ENCODE data around the gene PLCB3. TPM values are rescaled to one million over a fixed set of nuclear protein-coding genes. Genes with fewer than 3 reads are reported as not detected.

The PLCB3 gene
- total RNA-seq: 10 to 100 TPM; 13.6 to 14.4 TPM
- long read RNA-seq, partial matches to known transcripts: 1 of 1 reads
- long read RNA-seq, other reads (novel, unspliced or antisense): 0 of 1 reads

DNA sequence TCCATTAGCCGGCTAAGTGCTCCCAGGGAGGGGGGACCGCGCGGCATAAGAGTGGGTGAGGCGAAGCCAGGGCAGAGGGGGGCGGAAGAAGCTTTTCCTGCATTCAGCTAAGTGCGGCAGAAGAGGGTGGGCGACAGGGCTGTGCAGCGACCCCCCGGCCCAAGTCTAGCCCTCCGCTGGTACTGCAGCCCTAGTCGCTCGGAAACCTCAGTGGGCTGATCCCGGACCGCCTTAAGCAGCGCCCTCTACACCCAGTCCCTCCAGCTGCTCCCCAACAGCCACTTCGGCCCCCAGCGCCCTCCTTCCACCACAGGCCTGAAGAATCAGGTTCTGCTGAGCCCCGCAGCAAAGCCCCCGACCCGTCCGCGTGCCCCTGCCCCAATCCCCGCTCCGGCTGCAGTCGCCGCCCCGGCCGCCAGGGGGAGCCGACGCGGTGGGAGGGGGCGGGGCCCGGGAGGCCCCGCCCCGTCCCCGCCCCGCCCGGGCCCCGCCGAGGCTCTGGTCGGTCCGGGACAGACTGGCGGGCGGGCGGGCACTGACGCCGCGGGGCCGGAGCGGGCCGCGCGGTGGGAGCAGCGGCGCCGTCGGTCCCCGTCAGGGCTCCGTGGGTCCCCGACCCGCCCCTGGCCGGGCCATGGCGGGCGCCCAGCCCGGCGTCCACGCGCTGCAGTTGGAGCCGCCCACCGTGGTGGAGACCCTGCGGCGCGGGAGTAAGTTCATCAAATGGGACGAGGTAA is at the start of gene PLCB3:
Gene PLCB3, plus strand, starts transcription at position 515 of the 737 bp plus-strand sequence. Its CDS starts 120 bp downstream, at position 635.
- intact Hi-C loops (cut with DNase I): loop anchor here in 1 of 2 donors (5.0 kb wide), 1 partner anchor 51 kb away; the partner anchor contains the start of gene CATSPERZ
- ATAC-seq: peak; percentile 57 to 77

DNA sequence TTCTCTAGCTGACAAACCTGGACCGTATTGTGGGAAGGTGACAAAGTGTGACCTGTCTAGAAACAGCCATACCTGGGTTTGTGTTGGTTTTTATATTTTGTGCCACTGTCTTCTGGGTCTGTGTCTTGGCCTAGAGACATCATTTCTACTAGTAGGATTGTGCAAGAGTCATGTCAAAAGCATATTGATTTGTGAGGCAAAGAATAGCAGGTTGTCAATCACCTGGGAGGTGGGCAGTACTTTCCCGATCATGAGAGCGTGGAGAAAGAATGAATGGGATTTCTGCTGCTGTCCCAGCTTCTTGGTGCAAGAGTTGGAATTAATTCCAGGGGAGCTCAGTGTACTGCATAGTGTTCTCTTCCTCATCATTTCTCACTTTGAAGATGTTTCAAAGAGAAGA is 49.8 kb upstream of the PLCB3 start:
- DNase-seq (no peak), ATAC-seq (no peak)
- intact Hi-C loops (cut with DNase I): loop anchor here (5.0 to 10.0 kb wide), 2 partner anchors 101 to 103 kb away; partner anchors contain the start of genes CATSPERZ (in 2 of the 2) and ESRRA (in 1 of the 2)

More for the DNA sequence above, at the start of gene PLCB3:
- no peak for DNase-seq

DNA sequence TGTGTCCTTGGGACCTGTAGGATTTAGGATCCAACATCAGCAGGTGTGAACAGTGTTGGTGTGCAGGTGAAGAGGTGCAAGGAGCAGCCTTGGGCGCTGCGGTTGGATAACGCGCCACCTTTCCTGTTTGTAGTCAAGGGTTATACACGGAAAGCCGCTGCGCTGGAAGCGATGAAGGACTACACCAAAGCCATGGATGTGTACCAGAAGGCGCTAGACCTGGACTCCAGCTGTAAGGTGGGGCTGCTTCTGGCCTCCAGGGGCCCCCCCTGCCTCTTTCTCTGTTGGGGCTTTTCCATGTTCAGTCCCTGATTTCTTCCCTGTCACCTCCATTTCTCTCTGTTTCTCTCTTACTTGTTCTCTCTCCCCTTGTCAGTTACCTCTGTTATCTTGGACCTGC is 48.3 kb upstream of the PLCB3 start:
- no peak for ATAC-seq
- intact Hi-C loops (cut with DNase I): loop anchor here (5.0 to 10.0 kb wide), 2 partner anchors 99 to 102 kb away; partner anchors contain the start of genes CATSPERZ (in 2 of the 2) and ESRRA (in 1 of the 2)
- DNase-seq: no peak

DNA sequence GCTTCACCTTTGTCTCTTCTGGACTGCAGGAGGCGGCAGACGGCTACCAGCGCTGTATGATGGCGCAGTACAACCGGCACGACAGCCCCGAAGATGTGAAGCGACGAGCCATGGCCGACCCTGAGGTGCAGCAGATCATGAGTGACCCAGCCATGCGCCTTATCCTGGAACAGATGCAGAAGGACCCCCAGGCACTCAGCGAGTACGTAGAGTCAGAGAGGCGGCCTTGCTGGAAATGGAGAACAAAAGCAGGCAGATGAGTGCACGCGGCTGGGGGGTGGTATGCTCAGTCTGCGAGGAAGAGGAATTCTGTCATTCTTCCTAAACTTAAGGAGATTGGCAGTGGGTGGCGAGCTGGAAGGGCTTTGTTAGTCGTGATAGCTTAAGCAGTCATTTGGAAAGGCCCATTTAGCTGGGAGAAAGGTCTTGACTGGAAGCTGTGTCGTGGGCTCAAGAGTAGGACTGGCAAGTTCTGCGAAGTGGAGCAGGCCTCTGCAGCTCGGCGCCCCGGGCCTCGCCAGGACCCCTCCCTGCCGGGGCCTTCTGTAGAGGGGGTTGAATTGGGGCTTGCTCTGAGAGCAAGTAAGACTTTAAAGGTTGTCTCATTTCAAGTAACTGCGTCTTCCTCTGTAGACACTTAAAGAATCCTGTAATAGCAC is 47.8 kb upstream of the PLCB3 start:
- intact Hi-C loops (cut with DNase I): loop anchor here (5.0 to 10.0 kb wide), 2 partner anchors 99 to 101 kb away; partner anchors contain the start of genes CATSPERZ (in 2 of the 2) and ESRRA (in 1 of the 2)
- no peak for ATAC-seq

DNA sequence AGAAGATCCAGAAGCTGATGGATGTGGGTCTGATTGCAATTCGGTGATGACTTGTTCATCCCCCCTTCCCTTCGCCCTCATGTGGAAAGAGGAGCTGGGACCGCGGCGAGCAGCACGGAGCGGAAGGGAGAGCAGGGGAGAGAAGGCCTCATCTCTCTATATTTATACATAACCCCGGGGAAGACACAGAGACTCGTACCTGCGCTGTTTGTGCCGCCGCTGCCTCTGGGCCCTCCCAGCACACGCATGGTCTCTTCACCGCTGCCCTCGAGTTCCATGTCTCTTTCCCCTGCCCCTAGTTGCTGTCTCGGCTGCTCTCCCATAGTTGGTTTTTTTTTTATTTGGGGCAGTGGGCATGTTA is 47.3 kb upstream of the PLCB3 start:
- intact Hi-C loops (cut with DNase I): loop anchor here (5.0 to 10.0 kb wide), 2 partner anchors 98 to 101 kb away; partner anchors contain the start of genes CATSPERZ (in 2 of the 2) and ESRRA (in 1 of the 2)
- DNase-seq: no peak
- ATAC-seq: no peak

More for the DNA sequence above, 47.8 kb upstream of the PLCB3 start:
- DNase-seq: no peak

DNA sequence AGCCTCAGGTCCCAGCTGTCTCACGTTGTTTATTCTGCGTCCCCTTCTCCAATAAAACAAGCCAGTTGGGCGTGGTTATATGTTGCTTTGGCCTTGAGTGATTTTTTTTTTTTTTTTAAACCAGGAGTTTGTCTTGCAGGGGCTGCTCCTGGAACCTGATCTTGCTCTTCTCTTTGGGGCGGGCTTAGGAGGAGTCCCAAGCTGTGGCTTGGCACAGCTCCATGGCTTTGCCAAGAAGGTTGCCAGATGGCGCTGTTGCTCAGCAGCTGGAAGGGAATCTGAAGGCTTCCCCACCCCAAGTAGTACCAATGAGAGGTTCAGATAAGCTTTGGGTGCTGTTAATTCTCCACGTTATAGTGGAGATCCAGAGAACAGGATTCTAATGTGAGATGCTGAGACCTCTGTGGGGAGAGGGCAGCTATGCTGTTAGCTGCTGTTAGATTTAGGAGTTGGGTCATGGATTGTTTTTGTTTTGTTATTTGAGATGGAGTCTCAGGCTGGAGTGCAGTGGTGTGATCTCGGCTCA is 46.8 kb upstream of the PLCB3 start:
- peak; percentile 41 to 70 for ATAC-seq
- DNase-seq: peak; percentile 89
- intact Hi-C loops (cut with DNase I): loop anchor here (5.0 to 10.0 kb wide), 2 partner anchors 98 to 100 kb away; partner anchors contain the start of genes CATSPERZ (in 2 of the 2) and ESRRA (in 1 of the 2)

DNA sequence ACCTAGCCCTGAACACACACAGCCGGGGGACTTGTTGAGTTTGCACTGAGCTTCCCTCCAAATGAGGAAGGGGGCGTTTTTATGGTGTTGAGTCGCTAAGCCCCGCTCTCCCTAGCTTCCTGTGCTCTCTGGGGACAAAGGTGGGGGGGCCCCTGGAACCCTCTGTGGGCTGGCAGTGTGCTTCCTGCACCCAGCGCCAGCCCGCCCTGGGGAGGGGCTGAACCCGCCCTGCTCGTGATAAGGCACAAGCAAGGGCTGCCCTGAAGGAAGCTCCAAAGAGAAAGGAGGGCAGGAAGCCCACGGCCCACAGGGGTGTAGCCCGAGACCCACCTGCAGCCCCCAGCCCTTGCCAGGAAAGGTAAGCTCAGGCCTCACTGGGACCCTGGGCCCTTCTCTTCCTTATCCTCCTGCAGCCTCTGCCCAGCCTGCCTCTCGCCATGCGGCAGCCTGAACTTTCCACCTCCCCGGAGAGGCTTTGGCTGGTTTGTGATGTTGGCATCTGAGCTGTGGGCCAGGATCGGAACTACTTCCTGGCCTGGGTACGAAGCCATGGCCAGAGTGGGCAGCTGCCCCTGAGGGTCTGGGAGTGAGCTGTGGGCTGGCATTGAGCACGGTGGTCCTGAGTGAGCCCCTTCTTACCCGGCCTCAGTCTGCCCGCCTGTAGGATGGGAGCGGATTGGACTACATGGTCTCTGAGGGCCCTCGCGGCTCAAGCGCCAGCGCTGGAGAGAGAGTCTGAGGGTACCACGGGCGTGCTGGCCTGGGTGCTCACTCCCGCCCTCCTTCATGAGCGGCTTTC is 44.7 kb upstream of the PLCB3 start, which contains the start of gene FERMT3:
Gene FERMT3, plus strand, starts transcription at position 265 of the 799 bp plus-strand sequence. CDS start 644 bp downstream, outside the sequence.
- intact Hi-C loops (cut with DNase I): loop anchor here in 1 of 2 donors (10.0 kb wide), 1 partner anchor 98 kb away; the partner anchor contains the start of genes CATSPERZ and ESRRA
- DNase-seq (peak; percentile 81), ATAC-seq (peak; percentile 45 to 54)

DNA sequence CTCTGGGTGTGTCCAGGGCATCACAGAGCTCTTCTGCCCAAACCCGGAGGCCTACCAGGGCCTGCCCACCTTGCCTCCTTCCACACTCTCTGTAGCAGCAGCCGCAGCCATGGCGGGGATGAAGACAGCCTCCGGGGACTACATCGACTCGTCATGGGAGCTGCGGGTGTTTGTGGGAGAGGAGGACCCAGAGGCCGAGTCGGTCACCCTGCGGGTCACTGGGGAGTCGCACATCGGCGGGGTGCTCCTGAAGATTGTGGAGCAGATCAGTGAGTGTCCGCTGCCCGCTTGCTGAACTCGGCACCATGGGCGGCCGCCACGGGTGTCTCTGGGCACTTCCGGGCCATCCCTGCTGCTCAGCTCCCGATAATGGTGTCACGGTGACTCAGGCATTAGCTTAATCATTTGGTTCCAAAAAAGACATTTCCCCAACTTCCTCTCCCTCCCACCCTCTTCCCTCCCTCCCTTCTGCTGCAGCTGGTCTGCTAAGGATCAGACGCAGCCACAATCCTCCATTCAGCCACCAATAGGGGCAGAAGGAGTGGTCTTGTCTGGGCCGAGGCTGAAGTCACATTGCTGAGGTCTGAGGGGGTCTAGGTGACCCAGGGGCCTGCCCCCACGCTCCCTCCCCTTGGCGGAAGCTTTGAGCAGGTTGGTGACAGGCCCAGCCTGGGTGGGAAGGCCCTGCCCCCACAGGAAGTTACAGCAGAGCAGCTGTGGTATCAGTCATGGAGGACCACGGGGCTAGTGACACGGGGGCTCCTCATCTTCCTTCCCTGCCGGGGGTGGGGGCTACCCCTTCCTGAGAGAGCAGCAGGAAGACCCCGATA is 43.9 kb upstream of the PLCB3 start:
- intact Hi-C loops (cut with DNase I): loop anchor here in 1 of 2 donors (10.0 kb wide), 1 partner anchor 97 kb away; the partner anchor contains the start of genes CATSPERZ and ESRRA
- ATAC-seq (peak; percentile 63 to 67), DNase-seq (peak; percentile 81)

DNA sequence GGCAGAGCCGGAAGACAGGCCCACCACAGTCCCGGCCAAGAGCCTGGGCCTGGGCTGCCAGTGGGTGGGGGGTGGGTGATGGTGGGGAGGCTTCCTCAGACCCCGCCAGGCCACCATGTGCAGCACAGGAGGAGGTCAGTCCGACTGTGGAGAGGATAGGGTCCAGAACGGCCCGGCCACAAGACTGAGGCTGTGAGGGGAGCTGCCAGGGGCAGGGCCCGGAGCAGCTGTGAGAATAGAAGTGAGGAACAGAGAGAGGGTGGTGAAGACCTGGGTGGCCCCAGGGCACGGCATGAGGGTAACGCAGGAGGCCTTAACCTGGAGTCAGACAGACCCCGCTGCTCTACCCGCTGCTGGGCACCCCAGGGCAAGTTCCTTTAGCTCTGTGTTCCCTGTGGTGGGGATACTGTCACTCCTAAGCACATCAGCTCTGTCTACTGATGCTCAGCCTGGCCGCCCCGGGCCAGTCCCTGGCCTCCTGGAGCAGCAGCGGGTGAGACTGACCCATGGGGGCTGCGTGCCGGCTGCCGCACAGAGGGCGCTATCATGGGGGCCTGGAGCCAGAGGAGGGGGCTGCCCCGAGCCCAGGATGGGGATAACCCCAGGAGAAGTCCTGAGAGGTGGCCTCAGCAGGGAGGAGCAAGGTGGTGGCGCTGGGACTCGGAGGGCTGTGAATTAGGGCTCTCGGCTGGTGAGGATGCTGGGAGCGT is 43.1 kb upstream of the PLCB3 start:
- intact Hi-C loops (cut with DNase I): loop anchor here in 1 of 2 donors (10.0 kb wide), 1 partner anchor 97 kb away; the partner anchor contains the start of genes CATSPERZ and ESRRA
- DNase-seq (no peak), ATAC-seq (peak in 1 of 2 donors; percentile 2)

DNA sequence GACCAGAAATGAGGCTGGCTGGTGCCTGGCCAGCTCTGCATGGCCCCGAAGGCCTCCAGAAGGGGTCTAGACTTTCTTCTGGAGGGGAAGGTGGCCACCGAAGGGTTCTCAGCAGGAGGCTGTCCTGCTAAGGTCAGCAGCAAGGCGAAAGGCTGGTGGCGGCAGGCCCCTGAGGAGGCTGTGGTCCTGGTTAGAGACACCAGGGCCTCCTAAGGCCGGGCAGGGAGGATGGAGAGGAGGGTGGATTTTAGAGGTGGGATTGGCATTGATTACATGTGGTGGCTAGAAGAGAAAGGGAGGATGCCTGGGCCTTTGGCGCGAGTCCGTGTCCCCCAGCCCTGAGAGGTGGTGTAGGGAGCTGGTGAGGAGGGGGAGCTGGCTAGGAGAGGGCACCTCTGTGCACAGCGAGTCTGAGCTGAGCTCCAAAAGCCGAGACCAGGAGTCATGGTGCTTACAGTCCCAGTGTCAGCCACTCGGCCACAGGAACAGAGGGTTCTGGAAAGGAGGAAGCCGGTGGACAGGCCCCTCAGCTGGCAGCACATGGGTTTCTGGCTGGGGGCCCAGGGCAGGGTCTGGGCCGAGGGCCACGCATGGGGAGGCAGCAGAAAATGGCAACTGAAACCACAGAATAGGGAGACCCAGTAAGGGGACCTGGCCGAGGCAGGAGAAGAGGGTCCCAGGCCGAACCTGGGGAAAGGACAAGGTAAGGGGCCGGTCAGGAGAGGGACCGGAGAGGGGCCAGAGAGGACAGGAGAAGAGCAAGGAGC is 42.4 kb upstream of the PLCB3 start:
- intact Hi-C loops (cut with DNase I): loop anchor here in 1 of 2 donors (10.0 kb wide), 1 partner anchor 96 kb away; the partner anchor contains the start of genes CATSPERZ and ESRRA
- ATAC-seq (no peak), DNase-seq (no peak)

DNA sequence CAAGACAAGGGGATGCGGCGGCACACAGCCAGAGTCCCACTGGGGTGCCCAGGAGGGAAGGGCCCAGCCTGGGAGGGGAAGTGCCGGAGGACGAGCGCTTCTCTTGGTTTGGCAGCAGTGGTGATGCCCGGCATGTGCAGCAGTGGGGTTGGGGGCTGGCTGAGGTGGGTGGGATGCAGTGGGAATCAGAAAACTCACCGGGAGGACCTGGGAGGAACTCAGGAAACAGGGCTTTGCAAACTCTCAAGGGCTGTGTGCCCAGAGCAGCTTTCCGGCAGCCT is 41.8 kb upstream of the PLCB3 start:
- intact Hi-C loops (cut with DNase I): loop anchor here in 1 of 2 donors (10.0 kb wide), 1 partner anchor 95 kb away; the partner anchor contains the start of genes CATSPERZ and ESRRA
- no peak for ATAC-seq

DNA sequence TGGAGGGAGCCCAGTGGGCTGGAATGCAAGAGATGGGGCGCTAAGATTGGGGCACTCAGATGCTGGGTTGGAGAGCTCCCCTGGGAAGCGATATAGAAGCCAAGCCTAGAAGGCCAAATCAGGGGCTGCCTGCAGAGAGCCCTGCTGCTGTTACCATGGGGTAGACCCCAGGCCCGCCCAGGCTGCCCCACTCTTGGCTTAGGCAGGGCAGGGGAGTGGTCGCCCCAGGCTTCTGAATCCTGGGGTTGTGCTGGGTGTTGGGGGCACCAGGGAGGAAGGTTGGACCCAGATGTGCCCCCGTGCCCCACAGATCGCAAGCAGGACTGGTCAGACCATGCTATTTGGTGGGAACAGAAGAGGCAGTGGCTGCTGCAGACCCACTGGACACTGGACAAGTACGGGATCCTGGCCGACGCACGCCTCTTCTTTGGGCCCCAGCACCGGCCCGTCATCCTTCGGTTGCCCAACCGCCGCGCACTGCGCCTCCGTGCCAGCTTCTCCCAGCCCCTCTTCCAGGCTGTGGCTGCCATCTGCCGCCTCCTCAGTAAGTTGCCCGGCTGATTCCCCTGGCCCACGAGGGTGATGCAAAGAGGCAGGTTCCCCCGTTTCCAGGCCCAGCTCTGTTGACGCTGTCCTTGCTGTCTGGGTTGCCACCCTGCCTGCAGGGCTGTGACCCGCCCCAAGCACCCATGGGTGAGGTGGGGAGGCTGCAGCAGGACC is 40.9 kb upstream of the PLCB3 start:
- DNase-seq (no peak), ATAC-seq (no peak)
- intact Hi-C loops (cut with DNase I): no loop called here

More for the DNA sequence above, 41.8 kb upstream of the PLCB3 start:
- DNase-seq: no peak

DNA sequence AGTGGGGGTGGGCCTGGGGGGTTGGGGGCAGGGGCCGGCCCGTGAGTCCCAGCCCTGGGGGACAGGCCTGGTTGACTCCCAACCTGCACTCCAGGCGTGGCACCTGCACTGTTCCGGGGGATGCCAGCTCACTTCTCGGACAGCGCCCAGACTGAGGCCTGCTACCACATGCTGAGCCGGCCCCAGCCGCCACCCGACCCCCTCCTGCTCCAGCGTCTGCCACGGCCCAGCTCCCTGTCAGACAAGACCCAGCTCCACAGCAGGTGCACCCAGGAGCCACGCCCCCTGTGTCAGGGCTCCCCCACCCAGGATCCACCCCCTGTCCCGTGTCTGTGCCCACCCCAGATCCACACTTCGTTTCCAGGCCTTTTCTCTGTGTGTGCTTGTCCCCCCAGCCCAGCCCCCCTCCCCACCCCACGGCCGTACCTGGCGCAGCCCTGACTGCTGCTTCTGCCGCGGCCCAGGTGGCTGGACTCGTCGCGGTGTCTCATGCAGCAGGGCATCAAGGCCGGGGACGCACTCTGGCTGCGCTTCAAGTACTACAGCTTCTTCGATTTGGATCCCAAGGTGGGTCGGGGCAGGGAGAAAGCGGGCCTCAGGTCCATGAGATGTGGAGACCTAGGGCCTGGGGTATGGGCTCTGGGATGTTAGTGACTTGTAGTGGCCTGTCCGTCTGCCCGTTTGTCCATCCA is 40.0 kb upstream of the PLCB3 start:
- intact Hi-C loops (cut with DNase I): no loop called here
- DNase-seq: no peak
- ATAC-seq: no peak

DNA sequence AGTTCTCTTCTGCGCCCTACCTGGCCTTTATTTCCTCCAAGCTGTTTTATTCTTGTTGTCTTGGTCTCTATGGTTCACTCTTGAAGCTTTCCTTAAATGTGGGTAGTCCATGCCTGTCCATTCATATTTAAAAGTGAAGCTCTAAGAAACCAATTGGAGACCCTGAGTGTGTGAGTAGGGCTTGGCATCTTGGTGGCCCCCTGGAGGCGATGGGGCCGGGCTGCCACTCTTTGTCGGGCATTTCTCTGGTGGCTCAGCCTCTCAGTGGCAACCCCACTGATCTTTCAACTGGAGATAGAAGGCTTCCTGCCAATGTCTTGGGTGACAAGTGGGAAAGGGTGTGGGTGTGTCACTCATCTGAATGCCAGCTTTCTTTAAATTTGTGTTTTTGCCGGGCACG is 34.5 kb upstream of the PLCB3 start:
- intact Hi-C loops (cut with DNase I): no loop called here
- DNase-seq (no peak), ATAC-seq (no peak)
